ENCODE measurements around the gene RDH11.
A peak's percentile ranks its signal among the peaks of the same experiment; 100 is the strongest.
"Not testable (repeated sequence)": the region's sequence is repeated elsewhere in the genome, so short reads cannot be mapped to it uniquely, and the experiment has no call there.

Gene RDH11

DNA sequence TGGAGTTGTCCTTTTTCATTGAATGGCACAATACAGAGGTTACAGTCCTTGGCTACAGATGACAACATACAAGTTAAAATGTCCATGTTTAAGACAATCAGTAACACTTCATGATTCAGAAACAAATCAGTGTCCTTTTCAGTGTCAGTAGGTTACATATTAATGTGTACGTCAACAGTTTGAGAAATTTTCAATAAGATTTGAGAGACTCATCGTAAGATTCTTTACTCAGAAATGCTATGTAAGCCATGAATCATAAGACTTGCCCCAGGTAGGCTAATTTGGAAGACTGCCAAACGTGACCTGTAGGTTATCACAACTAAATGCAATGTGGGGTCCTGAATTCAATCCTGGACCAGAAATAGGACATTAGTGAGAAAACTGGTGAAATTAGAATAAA lies 9.6 kb upstream of the RDH11 start:
- no peaks in the 10 kb centered on the region for H3K79me1 ChIP-seq (ENCODE audit: low read length)
- H3K23ac ChIP-seq (ENCODE audit: low read length), result no peak overlapping the region
- no peak overlapping the region for H2AK5ac ChIP-seq (ENCODE audit: low read length)
- no peak overlapping the region for H2BK12ac ChIP-seq (ENCODE audit: low read length)
- WGBS (ENCODE audit: extremely low coverage, insufficient coverage, insufficient read length), result no CpG with 5 or more reads among the region's 3 CpGs
- H2BK120ac ChIP-seq (ENCODE audit: insufficient read depth, low read length, poor library complexity), result no peak overlapping the region
- no peak overlapping the region for H2AFZ ChIP-seq (ENCODE audit: insufficient read depth, low read length, poor library complexity)
- no peaks in the 10 kb centered on the region for H3K36me3 ChIP-seq (ENCODE audit: control insufficient read depth in 1 of 2, insufficient read depth in 2 of 2, low read length in 2 of 2)
- no peak overlapping the region for H3K4me3 ChIP-seq (ENCODE audit: low read depth, low read length)
- H4K91ac ChIP-seq (ENCODE audit: low read depth, low read length), result no peak overlapping the region
- H3K27me3 ChIP-seq (ENCODE audit: insufficient read depth, low read length), result no peaks in the 10 kb centered on the region
- no peak overlapping the region for H3K9ac ChIP-seq (ENCODE audit: low read length)
- no peak overlapping the region for H3K27ac ChIP-seq (ENCODE audit: low read depth, low read length)
- H3K14ac ChIP-seq (ENCODE audit: low read length), result no peak overlapping the region
- no peaks in the 10 kb centered on the region for H3K79me2 ChIP-seq (ENCODE audit: control insufficient read depth, insufficient read depth, low read length, poor library complexity)
- H3K9me3 ChIP-seq (ENCODE audit: insufficient read depth, low read depth, low read length), result no peaks in the 10 kb centered on the region
- H3K18ac ChIP-seq (ENCODE audit: low read length), result no peak overlapping the region
- H3K4ac ChIP-seq (ENCODE audit: low read depth, low read length), result no peak overlapping the region
- no peak overlapping the region for H2BK5ac ChIP-seq (ENCODE audit: low read depth, low read length, poor library complexity)
- H3K4me1 ChIP-seq (ENCODE audit: control insufficient read depth in 1 of 2, insufficient read depth in 2 of 2, low read length in 2 of 2), result no peaks in the 10 kb centered on the region
- H4K8ac ChIP-seq (ENCODE audit: low read depth, low read length), result no peak overlapping the region
- no peak overlapping the region for H3K4me2 ChIP-seq (ENCODE audit: low read length)
- DNase-seq, result no peak
- no peak overlapping the region for H4K12ac ChIP-seq (ENCODE audit: low read depth, low read length)

DNA sequence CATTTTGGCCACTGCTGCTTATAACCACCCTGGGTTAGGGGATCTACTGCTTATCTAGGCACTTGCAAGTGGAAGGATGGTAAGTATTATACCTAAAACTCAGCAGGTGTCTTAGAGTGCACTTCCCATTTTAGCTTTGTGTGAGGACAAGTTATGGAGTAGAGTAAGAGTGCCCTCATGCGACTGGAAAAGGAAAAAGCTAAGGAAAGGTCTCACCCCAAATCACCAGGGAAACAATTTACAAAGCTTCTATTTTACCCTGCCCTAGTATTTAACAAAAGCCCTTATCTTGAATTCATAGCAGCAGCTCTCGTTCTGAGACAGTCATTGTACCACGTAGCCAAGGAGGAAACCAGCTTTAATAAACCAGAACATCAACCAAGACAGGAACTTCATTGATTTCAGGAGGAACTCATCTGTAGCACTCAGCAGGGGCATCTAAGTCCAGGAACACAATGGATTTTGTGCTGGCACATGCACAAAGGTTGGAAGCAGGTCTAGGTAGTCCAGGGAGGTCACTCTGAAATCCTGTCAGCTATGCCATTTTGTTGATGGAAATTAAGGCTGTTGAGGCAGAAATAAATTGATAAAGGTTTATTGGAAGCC lies 9.0 kb upstream of the RDH11 start:
- Histone ChIP-seq H3K9ac (ENCODE audit: low read length) (no peak overlapping the region), H2BK5ac (ENCODE audit: low read depth, low read length, poor library complexity) (no peak overlapping the region), H2AK5ac (ENCODE audit: low read length) (no peak overlapping the region), H3K9me3 (ENCODE audit: insufficient read depth, low read depth, low read length) (no peaks in the 10 kb centered on the region), H4K12ac (ENCODE audit: low read depth, low read length) (no peak overlapping the region), H3K79me2 (ENCODE audit: control insufficient read depth, insufficient read depth, low read length, poor library complexity) (no peaks in the 10 kb centered on the region), H3K23ac (ENCODE audit: low read length) (no peak overlapping the region), H3K27me3 (ENCODE audit: insufficient read depth, low read length) (no peaks in the 10 kb centered on the region), H3K36me3 (ENCODE audit: control insufficient read depth in 1 of 2, insufficient read depth in 2 of 2, low read length in 2 of 2) (no peaks in the 10 kb centered on the region), H3K4me1 (ENCODE audit: control insufficient read depth in 1 of 2, insufficient read depth in 2 of 2, low read length in 2 of 2) (no peaks in the 10 kb centered on the region), H2AFZ (ENCODE audit: insufficient read depth, low read length, poor library complexity) (no peak overlapping the region), H3K14ac (ENCODE audit: low read length) (no peak overlapping the region), H3K18ac (ENCODE audit: low read length) (no peak overlapping the region), H4K8ac (ENCODE audit: low read depth, low read length) (no peak overlapping the region), H4K91ac (ENCODE audit: low read depth, low read length) (no peak overlapping the region), H3K4ac (ENCODE audit: low read depth, low read length) (no peak overlapping the region), H3K27ac (ENCODE audit: low read depth, low read length) (no peak overlapping the region), H2BK12ac (ENCODE audit: low read length) (no peak overlapping the region), H3K79me1 (ENCODE audit: low read length) (no peaks in the 10 kb centered on the region), H3K4me2 (ENCODE audit: low read length) (no peak overlapping the region), H3K4me3 (ENCODE audit: low read depth, low read length) (no peak overlapping the region), H2BK120ac (ENCODE audit: insufficient read depth, low read length, poor library complexity) (no peak overlapping the region)
- DNase-seq, result peak; percentile 31 to 76
- no CpG with 5 or more reads among the region's 3 CpGs for WGBS (ENCODE audit: extremely low coverage, insufficient coverage, insufficient read length)

DNA sequence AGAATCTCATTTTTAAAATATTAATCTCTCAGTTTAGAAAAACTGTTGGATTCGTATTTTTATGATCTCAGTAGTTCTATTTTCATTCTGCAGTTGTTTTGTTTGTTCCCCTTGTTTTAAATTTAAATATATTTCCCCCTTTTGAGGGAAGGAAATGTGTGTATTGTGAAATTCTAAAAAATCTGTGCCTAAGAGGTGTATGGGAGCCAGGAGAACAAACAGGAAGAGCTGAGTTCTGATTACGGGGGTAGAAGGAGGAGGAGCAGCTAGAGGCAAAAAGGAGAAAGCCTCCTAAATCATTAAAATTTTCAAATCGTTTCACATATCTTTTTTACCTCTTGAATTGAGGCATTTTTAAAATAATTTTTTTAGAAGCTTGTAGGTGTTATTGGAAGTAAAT lies 8.4 kb upstream of the RDH11 start:
- no peaks in the 10 kb centered on the region for H3K79me2 ChIP-seq (ENCODE audit: control insufficient read depth, insufficient read depth, low read length, poor library complexity)
- no peak overlapping the region for H2BK5ac ChIP-seq (ENCODE audit: low read depth, low read length, poor library complexity)
- H3K14ac ChIP-seq (ENCODE audit: low read length), result no peak overlapping the region
- H3K4me2 ChIP-seq (ENCODE audit: low read length), result no peak overlapping the region
- H3K4ac ChIP-seq (ENCODE audit: low read depth, low read length), result no peak overlapping the region
- H2BK12ac ChIP-seq (ENCODE audit: low read length), result no peak overlapping the region
- no peak overlapping the region for H2BK120ac ChIP-seq (ENCODE audit: insufficient read depth, low read length, poor library complexity)
- no peak overlapping the region for H4K12ac ChIP-seq (ENCODE audit: low read depth, low read length)
- no peaks in the 10 kb centered on the region for H3K79me1 ChIP-seq (ENCODE audit: low read length)
- H3K18ac ChIP-seq (ENCODE audit: low read length), result no peak overlapping the region
- H3K23ac ChIP-seq (ENCODE audit: low read length), result no peak overlapping the region
- no peak overlapping the region for H3K4me3 ChIP-seq (ENCODE audit: low read depth, low read length)
- no peak for DNase-seq
- no peaks in the 10 kb centered on the region for H3K4me1 ChIP-seq (ENCODE audit: control insufficient read depth in 1 of 2, insufficient read depth in 2 of 2, low read length in 2 of 2)
- H3K9ac ChIP-seq (ENCODE audit: low read length), result no peak overlapping the region
- H2AFZ ChIP-seq (ENCODE audit: insufficient read depth, low read length, poor library complexity), result no peak overlapping the region
- H4K91ac ChIP-seq (ENCODE audit: low read depth, low read length), result no peak overlapping the region
- no peaks in the 10 kb centered on the region for H3K9me3 ChIP-seq (ENCODE audit: insufficient read depth, low read depth, low read length)
- H4K8ac ChIP-seq (ENCODE audit: low read depth, low read length), result no peak overlapping the region
- H2AK5ac ChIP-seq (ENCODE audit: low read length), result no peak overlapping the region
- no peaks in the 10 kb centered on the region for H3K27me3 ChIP-seq (ENCODE audit: insufficient read depth, low read length)
- no peaks in the 10 kb centered on the region for H3K36me3 ChIP-seq (ENCODE audit: control insufficient read depth in 1 of 2, insufficient read depth in 2 of 2, low read length in 2 of 2)
- WGBS (ENCODE audit: extremely low coverage, insufficient coverage, insufficient read length), result no CpG with 5 or more reads among the region's 3 CpGs
- H3K27ac ChIP-seq (ENCODE audit: low read depth, low read length), result no peak overlapping the region

DNA sequence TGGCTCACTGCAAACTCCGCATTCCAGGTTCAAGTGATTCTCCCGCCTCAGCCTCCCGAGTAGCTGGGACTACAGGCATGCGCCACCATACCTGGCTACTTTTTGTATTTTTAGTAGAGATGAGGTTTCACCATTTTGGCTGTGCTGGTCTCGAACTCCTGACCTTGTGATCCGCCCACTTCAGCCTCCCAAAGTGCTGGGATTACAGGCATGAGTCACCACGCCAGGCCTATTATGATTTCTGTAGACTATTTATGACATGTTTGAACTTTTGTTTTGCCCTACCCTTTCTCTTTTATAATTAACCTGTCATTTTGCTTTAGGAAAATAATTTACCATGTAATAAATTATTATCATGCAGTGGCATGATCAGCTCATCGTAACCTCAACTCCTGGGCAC lies 5.9 kb upstream of the RDH11 start, which contains the start of gene RDH12:
Gene RDH12 (plus strand): TSS at position 395 of the 400 bp plus-strand sequence. CDS start 20,757 bp downstream, outside the sequence.
- not testable (repeated sequence) for H2BK5ac ChIP-seq (ENCODE audit: low read depth, low read length, poor library complexity); H3K79me2 ChIP-seq (ENCODE audit: control insufficient read depth, insufficient read depth, low read length, poor library complexity); H3K27ac ChIP-seq (ENCODE audit: low read depth, low read length); H2BK120ac ChIP-seq (ENCODE audit: insufficient read depth, low read length, poor library complexity); H3K4ac ChIP-seq (ENCODE audit: low read depth, low read length); H2AK5ac ChIP-seq (ENCODE audit: low read length); H3K4me3 ChIP-seq (ENCODE audit: low read depth, low read length); H4K91ac ChIP-seq (ENCODE audit: low read depth, low read length); H3K36me3 ChIP-seq (ENCODE audit: control insufficient read depth in 1 of 2, insufficient read depth in 2 of 2, low read length in 2 of 2); H3K9me3 ChIP-seq (ENCODE audit: insufficient read depth, low read depth, low read length); H3K23ac ChIP-seq (ENCODE audit: low read length); H3K27me3 ChIP-seq (ENCODE audit: insufficient read depth, low read length); H3K18ac ChIP-seq (ENCODE audit: low read length); H4K12ac ChIP-seq (ENCODE audit: low read depth, low read length); H2BK12ac ChIP-seq (ENCODE audit: low read length); H3K79me1 ChIP-seq (ENCODE audit: low read length); H2AFZ ChIP-seq (ENCODE audit: insufficient read depth, low read length, poor library complexity); DNase-seq; H3K4me2 ChIP-seq (ENCODE audit: low read length); H3K4me1 ChIP-seq (ENCODE audit: control insufficient read depth in 1 of 2, insufficient read depth in 2 of 2, low read length in 2 of 2); H3K14ac ChIP-seq (ENCODE audit: low read length); H3K9ac ChIP-seq (ENCODE audit: low read length); H4K8ac ChIP-seq (ENCODE audit: low read depth, low read length)
- no CpG with 5 or more reads among the region's 8 CpGs for WGBS (ENCODE audit: extremely low coverage, insufficient coverage, insufficient read length)

Measured in trophoblast cell (in vitro differentiated cells and primary cell).